ENCODE data around the gene TPP2.

Gene TPP2

GRCh38 chr13:102596147-102597028 is at the start of gene TPP2:
Gene TPP2, plus strand, starts transcription at chr13:102596986. Its CDS starts 53 bp downstream, at chr13:102597039.
- DNase-seq (ENCODE audit: low spot score): peak; percentile 97

DNA sequence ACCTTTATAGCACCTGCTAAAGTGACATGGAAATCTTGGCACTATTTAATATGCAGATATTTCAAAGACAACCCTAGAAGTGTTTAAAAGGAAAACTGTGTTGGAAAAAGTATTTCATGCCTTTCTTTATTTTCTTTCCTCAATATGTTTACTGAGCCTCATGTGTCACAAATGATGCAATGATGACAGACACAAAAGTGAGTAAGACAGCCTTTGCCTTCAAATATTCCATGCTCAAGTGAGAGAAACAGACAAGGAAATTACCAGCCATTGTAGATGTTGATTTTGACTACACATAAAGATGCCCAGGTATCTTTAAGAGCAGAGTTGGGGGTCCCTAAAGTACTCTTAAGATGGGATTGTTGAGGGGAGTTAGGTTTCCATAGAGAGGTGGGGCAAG is 48.0 kb upstream of the TPP2 start:
- DNase-seq (ENCODE audit: low spot score): no peak

DNA sequence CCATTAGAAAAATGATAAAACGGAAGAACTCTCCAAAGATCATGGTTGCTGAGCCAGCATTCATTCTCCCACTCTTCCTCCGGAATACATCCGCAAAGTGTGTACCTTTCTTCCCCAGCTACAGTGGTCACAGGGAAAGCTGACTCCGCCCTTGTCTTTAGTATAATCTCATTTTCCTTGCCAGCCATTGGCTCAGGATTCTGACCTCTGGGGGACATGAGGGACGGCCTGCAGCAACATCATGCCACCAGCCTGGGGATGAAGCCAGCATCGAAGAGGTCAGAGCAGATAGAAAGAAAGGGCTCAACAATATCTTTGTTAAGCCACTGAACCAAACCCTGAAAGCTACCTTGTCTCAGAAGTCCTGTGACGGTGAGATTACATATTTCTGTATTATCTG is 46.3 kb upstream of the TPP2 start:
- no peak for DNase-seq (ENCODE audit: low spot score)

DNA sequence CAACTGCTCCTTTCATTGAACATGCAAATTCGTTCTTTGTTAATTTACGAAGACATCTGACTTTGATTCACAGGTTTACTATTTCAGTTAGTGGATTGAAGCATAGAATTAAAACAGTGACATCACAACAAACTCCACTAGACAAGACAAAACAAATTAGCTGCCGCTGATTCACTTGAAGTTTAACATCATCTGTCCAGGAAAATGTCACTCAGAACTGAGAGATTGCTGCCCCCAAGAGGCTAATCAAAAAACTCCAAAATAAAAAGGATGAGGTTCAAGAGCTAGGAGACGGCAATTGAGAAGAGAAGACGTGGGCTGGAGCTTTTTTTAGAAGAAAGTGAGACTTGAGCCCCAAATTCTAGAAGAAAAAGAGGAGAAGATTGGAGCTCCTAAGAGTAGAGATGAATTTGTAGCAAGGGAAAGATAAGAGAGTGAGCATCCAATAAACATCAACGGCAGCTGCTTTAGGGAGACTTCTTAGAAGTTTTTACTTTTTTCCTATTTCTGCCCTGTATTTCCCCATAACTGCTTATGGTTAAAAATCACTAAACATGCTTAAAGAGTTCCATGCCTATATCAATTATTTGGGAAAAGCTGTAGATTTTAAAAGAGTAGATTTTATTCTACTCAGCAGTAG is 40.8 kb upstream of the TPP2 start:
- DNase-seq (ENCODE audit: low spot score): peak; percentile 79

GRCh38 chr13:102556806-102557205 is 40.0 kb upstream of the TPP2 start:
- peak; percentile 10 for DNase-seq (ENCODE audit: low spot score)

DNA sequence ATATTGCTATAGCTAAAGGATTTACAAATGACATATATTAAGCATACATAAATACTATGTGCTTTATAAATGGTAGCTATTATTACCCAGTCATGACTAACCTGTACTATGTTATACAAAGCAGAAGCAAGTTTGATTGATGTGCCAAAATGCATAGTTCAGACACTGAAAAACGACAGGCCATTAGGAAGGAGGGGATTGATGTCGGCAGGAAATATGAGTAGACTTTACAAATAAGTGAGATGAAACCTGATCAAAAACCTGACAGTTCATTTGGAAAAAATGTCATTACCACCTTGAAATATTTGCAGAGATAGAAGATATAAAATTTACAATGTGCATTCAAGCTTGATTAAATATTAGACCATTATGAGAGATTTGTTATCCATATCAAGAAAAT is 38.8 kb upstream of the TPP2 start:
- DNase-seq (ENCODE audit: low spot score): no peak

DNA sequence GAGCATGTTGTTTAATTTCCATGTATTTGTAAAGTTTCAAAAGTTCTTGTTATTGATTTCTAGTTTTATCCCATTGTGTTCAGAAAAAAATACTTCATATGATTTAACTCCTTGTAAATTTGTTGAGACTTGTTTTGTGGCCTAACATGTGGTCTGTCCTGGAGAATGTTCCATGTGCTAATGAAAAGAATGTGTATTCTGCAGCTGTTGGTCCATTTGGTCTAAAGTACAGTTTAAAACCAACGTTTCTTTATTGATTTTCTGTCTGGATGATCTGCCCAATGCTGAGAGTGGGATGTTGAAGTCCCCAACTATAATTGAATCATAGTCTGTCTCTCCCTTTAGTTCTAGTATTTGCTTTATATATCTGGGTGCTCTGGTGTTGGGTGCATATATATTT is 34.9 kb upstream of the TPP2 start:
- DNase-seq (ENCODE audit: low spot score): no peak

GRCh38 chr13:102563267-102563666 is 33.5 kb upstream of the TPP2 start:
- no peak for DNase-seq (ENCODE audit: low spot score)

- no peak for DNase-seq (ENCODE audit: low spot score)
Measured at GRCh38 chr13:102564564-102564963, 32.2 kb upstream of the TPP2 start.

DNA sequence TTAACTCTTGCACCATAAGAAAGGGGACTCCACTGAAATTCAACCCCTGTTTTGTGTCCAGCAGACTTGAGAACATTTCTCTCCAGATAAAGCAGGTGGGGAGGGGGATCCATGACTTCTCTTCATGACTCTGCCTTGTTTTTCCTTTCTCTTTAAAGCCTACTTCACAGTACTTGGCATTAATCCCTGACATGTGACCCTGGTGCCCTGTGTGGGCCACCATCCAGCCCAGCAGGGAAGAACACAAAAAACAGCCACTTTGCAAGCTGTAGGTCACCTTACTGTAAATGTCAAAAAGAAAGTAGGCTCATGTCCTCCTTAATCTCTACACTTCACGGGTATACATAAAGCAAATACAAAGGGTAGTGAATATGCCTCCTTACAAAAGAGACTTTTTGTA is 30.3 kb upstream of the TPP2 start:
- DNase-seq (ENCODE audit: low spot score): no peak

DNA sequence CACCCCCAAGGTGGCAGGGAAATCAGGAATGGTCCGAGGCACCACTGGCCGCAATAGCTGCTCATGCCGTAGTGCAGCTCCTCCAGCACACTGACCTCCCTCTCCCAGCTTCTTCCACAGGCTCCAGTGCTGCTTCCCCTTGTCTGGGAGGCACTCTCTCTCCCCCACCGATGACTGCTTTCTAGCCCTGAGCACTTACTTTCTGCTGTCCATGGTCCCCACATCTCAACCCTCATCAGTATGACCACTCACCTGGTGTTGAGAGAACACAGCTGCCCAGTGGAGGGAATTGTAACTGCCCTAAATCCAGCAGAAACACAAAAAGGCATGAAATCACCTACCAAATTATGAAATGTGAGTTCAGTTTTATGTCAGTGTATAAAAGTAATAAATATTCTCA is 28.9 kb upstream of the TPP2 start:
- DNase-seq (ENCODE audit: low spot score): no peak

- DNase-seq (ENCODE audit: low spot score): no peak
Measured at GRCh38 chr13:102569488-102569887, 27.3 kb upstream of the TPP2 start.

- DNase-seq (ENCODE audit: low spot score): peak; percentile 11
Measured at GRCh38 chr13:102571075-102571474, 25.7 kb upstream of the TPP2 start.

- DNase-seq (ENCODE audit: low spot score): no peak
Measured at GRCh38 chr13:102572323-102572722, 24.5 kb upstream of the TPP2 start.

GRCh38 chr13:102580552-102581169 is 16.1 kb upstream of the TPP2 start:
- peak; percentile 83 for DNase-seq (ENCODE audit: low spot score)

- no peak for DNase-seq (ENCODE audit: low spot score)
Measured at GRCh38 chr13:102582256-102582655, 14.5 kb upstream of the TPP2 start.

- DNase-seq (ENCODE audit: low spot score): no peak
Measured at GRCh38 chr13:102584434-102584833, 12.4 kb upstream of the TPP2 start.

GRCh38 chr13:102586615-102587014 is 10.2 kb upstream of the TPP2 start:
- no peak for DNase-seq (ENCODE audit: low spot score)

GRCh38 chr13:102587916-102588315 is 8.9 kb upstream of the TPP2 start:
- no peak for DNase-seq (ENCODE audit: low spot score)

DNA sequence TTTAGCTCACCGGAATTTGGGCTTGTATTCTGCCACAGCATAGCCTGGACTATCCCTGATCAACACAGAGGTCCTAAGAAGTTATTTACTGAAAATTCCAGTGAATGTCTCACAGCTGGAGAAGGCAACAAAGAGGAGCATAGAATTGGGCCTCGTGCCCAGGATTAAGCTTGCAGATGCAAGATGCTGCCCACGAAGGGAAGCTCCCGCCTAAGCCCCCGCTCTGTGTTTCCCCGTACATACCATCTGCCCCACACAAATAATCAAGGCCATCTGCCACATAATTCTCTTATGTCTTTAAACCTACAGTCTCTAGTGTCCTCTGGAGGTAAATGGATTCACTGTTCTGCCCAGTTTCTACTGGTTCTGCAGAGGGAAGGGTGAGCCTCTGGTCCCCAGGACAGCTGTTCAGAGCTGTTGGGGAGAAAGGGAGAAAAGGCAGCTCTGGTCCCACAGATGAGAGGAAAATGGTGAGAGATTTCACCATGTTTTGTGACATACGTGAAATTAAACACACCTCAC is 7.4 kb upstream of the TPP2 start:
- no peak for DNase-seq (ENCODE audit: low spot score)

GRCh38 chr13:102591988-102592781 is 4.6 kb upstream of the TPP2 start:
- DNase-seq (ENCODE audit: low spot score): peak; percentile 96

DNA sequence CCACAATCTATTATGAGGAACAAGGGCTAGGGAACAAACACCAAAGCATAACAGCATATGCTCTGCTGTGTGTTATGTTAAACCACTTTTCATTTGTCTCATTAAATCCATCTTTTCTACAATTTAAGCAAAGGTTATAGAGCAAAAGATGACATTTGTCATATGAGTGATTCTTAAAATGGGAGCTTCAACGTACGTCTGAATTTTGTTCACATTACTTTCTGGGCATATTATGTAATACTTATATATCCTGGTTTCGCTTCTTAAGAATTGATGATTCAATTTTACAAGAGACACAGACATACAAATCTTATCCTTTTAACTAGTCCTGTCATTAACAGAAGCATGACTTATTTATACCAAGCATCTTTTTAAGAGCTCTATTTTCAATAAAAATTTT is 3.3 kb upstream of the TPP2 start:
- DNase-seq (ENCODE audit: low spot score): no peak

Measured in cerebellar cortex (tissue), 1 donor.